ENCODE data around the gene KCNJ10.

KCNJ10 gene

DNA sequence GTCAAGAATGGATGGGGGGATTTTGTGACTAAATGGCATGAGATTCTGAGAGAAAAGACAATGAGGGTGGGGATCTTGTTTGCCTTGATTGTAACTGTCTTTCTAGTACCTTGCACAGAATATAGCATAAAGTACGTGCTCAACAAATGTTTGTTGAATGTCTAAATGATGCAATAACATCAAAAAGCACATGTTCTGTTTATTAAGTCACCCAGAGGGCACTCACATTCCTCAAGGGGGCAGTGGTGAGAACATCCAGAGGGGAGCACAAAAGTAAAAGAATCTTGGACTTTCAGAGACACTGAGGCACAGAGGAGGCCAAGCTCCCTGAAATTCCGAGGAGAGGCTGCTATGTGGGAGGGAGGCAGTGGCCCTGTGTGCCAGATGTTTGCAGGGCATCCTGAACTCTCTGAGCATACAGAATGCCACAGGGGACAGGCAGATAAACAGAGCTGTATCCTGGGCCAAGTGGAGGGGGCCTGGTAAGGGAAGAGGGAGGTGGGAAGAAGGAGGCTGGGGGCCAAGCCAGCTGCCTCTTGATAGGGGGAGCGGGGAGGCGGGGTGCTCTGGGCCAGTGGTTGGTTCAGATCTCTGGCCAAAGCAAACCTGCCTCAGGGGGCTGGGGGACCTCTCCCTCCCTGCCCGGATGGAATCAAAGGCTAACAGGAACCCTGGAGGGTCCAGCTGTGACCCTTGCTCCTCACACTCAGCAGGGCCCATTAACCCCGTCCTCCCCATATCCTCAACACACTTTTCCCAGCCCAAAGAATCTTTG is 39.1 kb upstream of the KCNJ10 start:
- Histone ChIP-seq H3K4me3 (no peak overlapping the region), H3K9me3 (no peaks in the 10 kb centered on the region), H3K27me3 (no peaks in the 10 kb centered on the region), H3K36me3 (no peaks in the 10 kb centered on the region), H3K4me1 (peaks cover 0 to 38% (median 22%) of the 10 kb centered on the region in 4 donors), H3K27ac (no peak overlapping the region)
- TF ChIP-seq, protein P1, sequence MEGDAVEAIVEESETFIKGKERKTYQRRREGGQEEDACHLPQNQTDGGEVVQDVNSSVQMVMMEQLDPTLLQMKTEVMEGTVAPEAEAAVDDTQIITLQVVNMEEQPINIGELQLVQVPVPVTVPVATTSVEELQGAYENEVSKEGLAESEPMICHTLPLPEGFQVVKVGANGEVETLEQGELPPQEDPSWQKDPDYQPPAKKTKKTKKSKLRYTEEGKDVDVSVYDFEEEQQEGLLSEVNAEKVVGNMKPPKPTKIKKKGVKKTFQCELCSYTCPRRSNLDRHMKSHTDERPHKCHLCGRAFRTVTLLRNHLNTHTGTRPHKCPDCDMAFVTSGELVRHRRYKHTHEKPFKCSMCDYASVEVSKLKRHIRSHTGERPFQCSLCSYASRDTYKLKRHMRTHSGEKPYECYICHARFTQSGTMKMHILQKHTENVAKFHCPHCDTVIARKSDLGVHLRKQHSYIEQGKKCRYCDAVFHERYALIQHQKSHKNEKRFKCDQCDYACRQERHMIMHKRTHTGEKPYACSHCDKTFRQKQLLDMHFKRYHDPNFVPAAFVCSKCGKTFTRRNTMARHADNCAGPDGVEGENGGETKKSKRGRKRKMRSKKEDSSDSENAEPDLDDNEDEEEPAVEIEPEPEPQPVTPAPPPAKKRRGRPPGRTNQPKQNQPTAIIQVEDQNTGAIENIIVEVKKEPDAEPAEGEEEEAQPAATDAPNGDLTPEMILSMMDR (IDR thresholded peaks at IDR 0.05) = peak; percentile 31 to 39
- DNase-seq = no peak
- intact Hi-C loops (cut with DNase I; ENCODE audit: low total_unique reads) = loop anchor here (10.0 kb wide), 1 partner anchor 146 kb away; no protein-coding TSS in a partner anchor

DNA sequence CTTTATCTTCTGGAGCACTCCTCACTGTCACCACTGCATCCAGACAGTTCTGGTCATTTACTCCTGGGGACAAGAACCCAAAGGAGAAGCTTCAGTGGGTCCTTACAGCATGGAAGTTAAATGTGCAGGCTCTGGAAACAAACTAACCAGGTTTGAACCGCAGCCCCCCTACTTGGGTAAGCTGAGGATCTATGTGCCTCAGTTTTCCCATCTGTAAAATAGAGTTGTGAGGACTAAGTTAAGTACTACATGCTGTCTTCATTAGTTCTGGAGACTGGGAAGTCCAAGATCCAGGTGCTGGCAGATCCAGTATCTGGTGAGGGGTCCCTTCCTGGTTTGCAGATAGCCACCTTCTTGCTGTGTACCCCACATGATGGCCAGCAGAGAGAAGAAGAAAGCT is 37.6 kb upstream of the KCNJ10 start:
- DNase-seq = no peak
- H3K27me3 ChIP-seq = no peaks in the 10 kb centered on the region
- H3K36me3 ChIP-seq = no peaks in the 10 kb centered on the region
- H3K9me3 ChIP-seq = no peaks in the 10 kb centered on the region
- intact Hi-C loops (cut with DNase I; ENCODE audit: low total_unique reads) = loop anchor here (10.0 kb wide), 1 partner anchor 147 kb away; no protein-coding TSS in a partner anchor
- TF ChIP-seq, protein P1 (IDR thresholded peaks at IDR 0.05) = no peak
- peaks cover 0 to 41% (median 23%) of the 10 kb centered on the region in 4 donors for H3K4me1 ChIP-seq
- H3K27ac ChIP-seq = no peak overlapping the region
- H3K4me3 ChIP-seq = no peak overlapping the region

DNA sequence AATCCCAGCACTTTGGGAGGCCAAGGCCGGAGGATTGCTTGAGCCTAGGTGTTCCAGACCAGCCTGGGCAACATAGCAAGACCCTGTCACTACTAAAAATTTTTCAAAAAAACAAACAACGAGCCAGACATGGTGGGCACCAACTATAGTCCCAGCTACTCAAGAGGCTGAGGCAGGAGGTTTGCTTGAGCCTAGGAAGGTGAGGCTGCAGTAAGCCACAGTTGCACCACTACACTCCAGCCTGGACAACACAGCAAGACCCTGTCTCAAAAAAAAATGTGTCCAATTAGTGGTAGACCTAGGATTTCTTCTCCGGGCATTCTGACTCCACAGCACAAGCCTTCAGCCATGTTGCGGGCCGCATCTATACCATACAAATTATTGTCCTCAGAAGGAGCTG is 35.2 kb upstream of the KCNJ10 start:
- no peaks in the 10 kb centered on the region for H3K9me3 ChIP-seq
- no peaks in the 10 kb centered on the region for H3K27me3 ChIP-seq
- H3K4me3 ChIP-seq = no peak overlapping the region
- no peak for DNase-seq
- H3K27ac ChIP-seq = peak overlapping the region in 1 of 2 donors; percentile 39
- peaks cover 0 to 47% (median 38%) of the 10 kb centered on the region in 4 donors for H3K4me1 ChIP-seq
- intact Hi-C loops (cut with DNase I; ENCODE audit: low total_unique reads) = loop anchor here (10.0 kb wide), 1 partner anchor 150 kb away; no protein-coding TSS in a partner anchor
- H3K36me3 ChIP-seq = no peaks in the 10 kb centered on the region
- TF ChIP-seq, protein P1 (IDR thresholded peaks at IDR 0.05) = no peak

DNA sequence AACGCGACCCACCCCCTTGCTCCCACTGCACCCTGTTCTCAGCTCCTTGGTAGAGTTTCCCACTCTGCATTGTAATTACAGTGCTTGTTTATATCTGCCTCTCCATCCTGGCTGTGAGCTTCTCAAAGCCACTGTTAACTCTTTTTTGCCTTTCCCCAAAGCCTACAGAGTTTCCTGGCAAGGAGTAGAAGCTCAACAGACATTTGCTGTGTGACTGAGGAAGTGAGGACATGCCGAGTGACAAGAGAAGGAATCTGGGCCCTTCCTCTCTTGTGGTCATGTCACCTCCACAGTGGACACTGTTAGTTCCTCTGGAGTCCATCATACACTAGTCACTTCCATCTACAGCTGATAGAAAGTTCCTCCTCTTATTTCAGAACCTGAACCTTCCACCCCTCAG is 34.5 kb upstream of the KCNJ10 start:
- TF ChIP-seq, protein P1 (IDR thresholded peaks at IDR 0.05) = no peak
- peak overlapping the region; percentile 39 to 99 for H3K27ac ChIP-seq

DNA sequence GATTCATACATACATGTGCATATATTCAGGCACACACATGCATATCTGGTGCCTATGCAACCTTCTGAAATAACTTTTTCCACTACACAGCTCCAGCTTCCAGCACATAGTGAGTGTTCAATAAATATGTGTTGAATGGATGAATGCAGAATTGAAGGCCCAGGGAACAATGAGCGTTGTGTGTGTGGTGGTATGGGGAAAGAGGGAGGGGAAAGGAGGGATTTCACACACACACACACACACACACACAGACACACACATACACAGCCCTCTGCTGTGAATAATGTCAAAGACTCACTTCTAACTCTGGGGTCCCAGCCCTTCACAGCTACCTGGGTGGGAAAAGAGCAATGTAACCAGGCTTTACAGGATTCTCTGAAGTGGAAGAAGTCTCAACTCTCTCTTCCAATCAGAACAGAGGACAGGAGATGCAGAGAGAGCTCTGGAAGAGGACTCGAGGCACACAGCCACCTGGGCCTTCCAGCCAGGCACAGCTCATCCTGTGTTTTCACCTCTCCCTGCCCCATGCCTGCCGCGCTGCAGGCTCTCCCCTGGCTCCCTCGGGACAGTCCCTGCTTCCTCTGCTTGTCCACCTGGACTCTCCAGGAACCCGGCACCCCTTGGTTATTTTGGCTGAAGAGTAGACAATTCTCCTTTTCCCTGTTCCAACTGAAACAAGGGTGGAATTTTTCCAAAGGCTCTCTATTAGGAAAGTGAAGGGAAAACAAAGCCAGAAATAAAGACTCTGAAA is 33.9 kb upstream of the KCNJ10 start:
- H3K27ac ChIP-seq = peak overlapping the region; percentile 39 to 99
- peaks cover 0 to 44% (median 41%) of the 10 kb centered on the region in 4 donors for H3K4me1 ChIP-seq
- TF ChIP-seq, protein P1 (IDR thresholded peaks at IDR 0.05) = no peak
- H3K9me3 ChIP-seq = no peaks in the 10 kb centered on the region
- H3K27me3 ChIP-seq = no peaks in the 10 kb centered on the region
- no peak for DNase-seq
- intact Hi-C loops (cut with DNase I; ENCODE audit: low total_unique reads) = loop anchor here (5.0 to 10.0 kb wide), 2 partner anchors 113 to 151 kb away; no protein-coding TSS in a partner anchor
- H3K36me3 ChIP-seq = no peaks in the 10 kb centered on the region
- H3K4me3 ChIP-seq = no peak overlapping the region

More for the DNA sequence above, 34.5 kb upstream of the KCNJ10 start:
- no peak for DNase-seq
- H3K4me1 ChIP-seq = peaks cover 0 to 46% (median 42%) of the 10 kb centered on the region in 4 donors
- no peak overlapping the region for H3K4me3 ChIP-seq
- no peaks in the 10 kb centered on the region for H3K27me3 ChIP-seq
- no peaks in the 10 kb centered on the region for H3K36me3 ChIP-seq
- intact Hi-C loops (cut with DNase I; ENCODE audit: low total_unique reads) = loop anchor here (5.0 to 10.0 kb wide), 2 partner anchors 113 to 150 kb away; no protein-coding TSS in a partner anchor
- no peaks in the 10 kb centered on the region for H3K9me3 ChIP-seq

Measured in tibial artery (tissue), 4 donors.